K562 (cell line): Measurements from ENCODE around the gene C18orf32. TPM values are rescaled to one million over a fixed set of nuclear protein-coding genes. Genes with fewer than 3 reads are reported as not detected.
A peak's percentile ranks its signal among the peaks of the same experiment; 100 is the strongest.

ENCODE experiments used
- CBFB ChIP-seq: sonication (generic); formaldehyde crosslinking; IDR thresholded peaks from 2 replicates; pipeline ENCODE4 v1.4.0; 2020; ENCODE audit warnings: mild to moderate bottlenecking, missing genetic modification reagents
- CCNT2 ChIP-seq: IDR thresholded peaks from 2 replicates; pipeline ENCODE4 v1.6.1; 2011; ENCODE audit warnings: borderline replicate concordance, low read depth, mild to moderate bottlenecking, moderate library complexity, mixed read lengths, low read length; ENCODE audit not compliant: insufficient read length; ENCODE audit errors: extremely low read depth
- FOXP4 ChIP-seq: sonication (generic); formaldehyde crosslinking; IDR thresholded peaks from 2 replicates; pipeline ENCODE4 v1.8.0; 2022; ENCODE audit warnings: mild to moderate bottlenecking, missing genetic modification reagents, borderline replicate concordance
- GMEB1 ChIP-seq: fragments of 250-450 bp; sonication (Bioruptor Pico); IDR thresholded peaks from 2 replicates; pipeline ENCODE4 v1.4.0; 2020; ENCODE audit warnings: mild to moderate bottlenecking
- NR2C1 ChIP-seq, 2 experiments: fragments of 450-650 bp; IDR thresholded peaks; 2 replicates each; pipeline ENCODE4 v1.6.1; 2017; ENCODE audit warnings: mild to moderate bottlenecking in 2 of 2, antibody characterized with exemption in 1 of 2, inconsistent platforms in 1 of 2, missing compliant biosample characterization in 1 of 2, missing genetic modification characterization in 1 of 2
- NR2F6 ChIP-seq: fragments of 450-650 bp; formaldehyde crosslinking; IDR thresholded peaks from 2 replicates; pipeline ENCODE4 v1.4.0; 2020; ENCODE audit warnings: mild to moderate bottlenecking
- POLR2AphosphoS2 ChIP-seq: IDR thresholded peaks from 2 replicates; pipeline ENCODE4 v1.6.1; 2012; ENCODE audit warnings: low read length, improper control_type of control experiment
- POLR3G ChIP-seq: IDR thresholded peaks from 2 replicates; pipeline ENCODE4 v1.6.1; 2011; ENCODE audit not compliant: insufficient read length, insufficient replicate concordance; ENCODE audit errors: extremely low read depth
- RNF219 ChIP-seq: fragments of 250-450 bp; sonication (Bioruptor Pico); IDR thresholded peaks from 2 replicates; pipeline ENCODE4 v1.5.0; 2022; ENCODE audit warnings: mild to moderate bottlenecking
- USF2 ChIP-seq: sonication (generic); formaldehyde crosslinking; IDR thresholded peaks from 2 replicates; pipeline ENCODE4 v1.5.0; 2020; ENCODE audit warnings: missing genetic modification reagents
- YBX1 ChIP-seq: fragments of 450-650 bp; IDR thresholded peaks from 2 replicates; pipeline ENCODE4 v1.7.1; 2016; ENCODE audit warnings: mild to moderate bottlenecking
- ZBED1 ChIP-seq: IDR thresholded peaks from 2 replicates; pipeline ENCODE4 v1.6.1; 2014
- ZC3H11A ChIP-seq: IDR thresholded peaks from 2 replicates; pipeline ENCODE4 v1.6.1; 2012; ENCODE audit warnings: low read depth, low read length, improper control_type of control experiment
- ZNF224 ChIP-seq: sonication (generic); formaldehyde crosslinking; IDR thresholded peaks from 2 replicates; pipeline ENCODE4 v1.8.0; 2022; ENCODE audit warnings: mild to moderate bottlenecking, missing genetic modification reagents
- ZNF449 ChIP-seq: fragments of 250-450 bp; sonication (Bioruptor Pico); IDR thresholded peaks from 2 replicates; pipeline ENCODE4 v1.8.0; 2022; ENCODE audit warnings: moderate library complexity, mild to moderate bottlenecking, inconsistent platforms
- ZSCAN29 ChIP-seq: fragments of 450-650 bp; IDR thresholded peaks from 2 replicates; pipeline ENCODE4 v1.6.1; 2017
- polyA plus RNA-seq, 8 experiments: library from polyadenylated mRNA; depleted of rRNA in 4 of 8; stranded (reverse) in 5 of 8; unstranded in 3 of 8; fragments of >200 nt; fragmentation: Nextera tagmentation in 2 of 8; fragmentation: Illumina TruSeq in 1 of 8; extraction: Ambion mirVana in 2 of 8; extraction: Trizol in 1 of 8; gene quantifications; 2 replicates each; pipeline versions ENCODE4 v1.2.1 to v1.2.3, GENCODE V29; 2011 to 2014; ENCODE audit warnings: inconsistent platforms in 1 of 8, missing spikeins in 1 of 8
- total RNA-seq, 7 experiments: library from RNA; depleted of rRNA in 6 of 7; stranded (reverse); fragments of >200 nt in 6 of 7; fragmentation: Illumina TruSeq in 2 of 7; extraction: Trizol in 2 of 7; gene quantifications; 2 replicates each; pipeline versions ENCODE4 v1.2.1 to v1.2.3, GENCODE V29; 2011 to 2021; ENCODE audit warnings: low replicate concordance in 1 of 7
- TF ChIP-seq, protein P1 (sequence below): fragments of 450-650 bp; IDR thresholded peaks from 2 replicates; pipeline ENCODE4 v1.6.1; 2016; ENCODE audit warnings: low read depth, mild to moderate bottlenecking, moderate library complexity
- TF ChIP-seq, protein P2 (sequence below): sonication (generic); formaldehyde crosslinking; IDR thresholded peaks from 2 replicates; pipeline ENCODE4 v1.9.0; 2022; ENCODE audit warnings: mild to moderate bottlenecking, missing genetic modification reagents

The C18orf32 gene
- total and polyA plus RNA-seq, 9 of the 15 experiments (the other 6 are each of a cell fraction or from before 2014, with no cell fraction given), result 8.5 to 35.0 (median 20.4) TPM

DNA sequence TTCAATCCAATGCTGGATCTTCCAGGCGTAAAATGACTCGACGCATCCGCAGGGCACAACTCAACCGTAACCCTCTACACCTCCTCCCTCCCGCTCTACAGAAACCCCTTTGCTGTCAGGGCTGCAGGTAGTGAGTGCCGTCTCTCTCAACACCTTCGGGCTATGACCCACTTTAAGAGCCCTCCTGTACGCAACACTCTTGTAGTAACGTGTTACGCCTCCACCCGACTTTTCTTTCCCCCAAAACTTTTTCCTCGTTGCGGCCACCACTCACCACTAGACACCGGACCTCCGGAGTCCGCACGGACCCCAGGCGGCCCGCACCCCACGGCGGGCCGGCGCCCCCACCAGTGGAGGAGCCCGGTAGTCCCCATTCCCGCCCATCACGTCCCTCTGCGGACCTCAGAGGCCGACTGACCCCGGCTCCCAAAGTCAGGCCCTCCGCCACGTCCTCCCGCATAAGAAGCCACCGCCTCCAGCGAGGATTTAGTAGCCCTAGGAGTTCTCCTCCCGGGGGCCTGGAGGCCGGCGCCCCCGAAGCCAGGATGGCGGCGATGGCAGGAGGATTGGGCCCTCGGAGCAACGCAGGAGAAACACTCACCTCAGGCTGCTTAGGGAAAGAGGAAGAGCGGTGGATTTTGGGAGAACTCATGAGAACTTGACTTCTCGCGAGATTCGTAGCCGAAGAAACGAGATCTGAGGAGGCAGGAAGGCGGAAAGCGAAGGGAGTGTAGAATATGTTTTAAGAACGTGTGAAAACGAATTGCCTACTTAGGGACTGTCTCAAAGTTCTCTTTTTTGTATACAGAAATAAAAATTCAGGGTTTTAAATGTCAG, 5.0 kb upstream of the C18orf32 start, which contains the start of gene RPL17 (continued):
- no peak for TF ChIP-seq NR2C1 (IDR thresholded peaks at IDR 0.05)
- no peak for TF ChIP-seq NR2C1 (tag; IDR thresholded peaks at IDR 0.05)
- TF ChIP-seq POLR2AphosphoS2, result no peak
- TF ChIP-seq CCNT2, result no peak
- no peak for TF ChIP-seq ZBED1
- no peak for TF ChIP-seq NR2F6
- TF ChIP-seq RNF219 (CRISPR knock-in tag), result no peak
- TF ChIP-seq ZNF449 (CRISPR knock-in tag), result no peak
- no peak for TF ChIP-seq POLR3G
- TF ChIP-seq CBFB (CRISPR knock-in tag), result no peak
- TF ChIP-seq, protein P1, sequence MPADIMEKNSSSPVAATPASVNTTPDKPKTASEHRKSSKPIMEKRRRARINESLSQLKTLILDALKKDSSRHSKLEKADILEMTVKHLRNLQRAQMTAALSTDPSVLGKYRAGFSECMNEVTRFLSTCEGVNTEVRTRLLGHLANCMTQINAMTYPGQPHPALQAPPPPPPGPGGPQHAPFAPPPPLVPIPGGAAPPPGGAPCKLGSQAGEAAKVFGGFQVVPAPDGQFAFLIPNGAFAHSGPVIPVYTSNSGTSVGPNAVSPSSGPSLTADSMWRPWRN, result no peak
- no peak for TF ChIP-seq USF2 (CRISPR knock-in tag)
- TF ChIP-seq ZSCAN29, result 0 out of 2 replicates have a peak, but pooled peaks have one; percentile 48
- TF ChIP-seq FOXP4 (CRISPR knock-in tag), result no peak
- no peak for TF ChIP-seq ZNF224 (CRISPR knock-in tag)
- no peak for TF ChIP-seq YBX1
- no peak for TF ChIP-seq ZC3H11A
- no peak for TF ChIP-seq GMEB1
- TF ChIP-seq, protein P2, sequence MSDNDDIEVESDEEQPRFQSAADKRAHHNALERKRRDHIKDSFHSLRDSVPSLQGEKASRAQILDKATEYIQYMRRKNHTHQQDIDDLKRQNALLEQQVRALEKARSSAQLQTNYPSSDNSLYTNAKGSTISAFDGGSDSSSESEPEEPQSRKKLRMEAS (CRISPR knock-in tag), result no peak
